SK-N-SH (cell line): ENCODE measurements around the gene NEIL3. TPM values are rescaled to one million over a fixed set of nuclear protein-coding genes. Genes with fewer than 3 reads are reported as not detected.
A peak's percentile ranks its signal among the peaks of the same experiment; 100 is the strongest.

Experiments
- CTCF ChIA-PET: fragments of 300-600, 350-600 bp; formaldehyde crosslinking; extraction: SDS; loops from one replicate; lab custom pipeline; 2021; lab: Yijun Ruan, JAX
- POLR2A ChIA-PET: fragments of 350-600 bp; sonication (Branson Sonifier 250); formaldehyde crosslinking; extraction: SDS; loops from one replicate; lab custom pipeline; 2020; ENCODE audit warnings: antibody characterized with exemption, inconsistent platforms; lab: Yijun Ruan, JAX
- DNase-seq: peaks from one replicate; pipeline ENCODE4 v3.0.0; 2012
- H2AFZ ChIP-seq: fragments of 200-600 bp; sonication (generic); 2 replicates; pipeline ENCODE4 v1.8.1; 2016; ENCODE audit warnings: antibody characterized with exemption, mild to moderate bottlenecking, low read depth
- H3F3A ChIP-seq: fragments of 200-600 bp; sonication (generic); replicated peaks from 2 replicates; pipeline ENCODE3; 2016; ENCODE audit warnings: antibody characterized with exemption, mild to moderate bottlenecking; ENCODE audit not compliant: insufficient read depth
- H3K27ac ChIP-seq, 2 experiments: fragments of 200-500 bp in 1 of 2; fragments of 200-600 bp in 1 of 2; sonication (Bioruptor generic) in 1 of 2; sonication (generic), shearing (Covaris generic) in 1 of 2; 2 replicates each; pipeline versions ENCODE4 v1.5.1 to v1.6.1; 2014 to 2016; ENCODE audit warnings: low read depth in 2 of 2, inconsistent platforms in 1 of 2, low read length in 1 of 2, mild to moderate bottlenecking in 1 of 2, mixed read lengths in 1 of 2
- H3K27me3 ChIP-seq: fragments of 200-600 bp; sonication (generic), shearing (Covaris generic); 2 replicates; pipeline ENCODE4 v1.6.1; 2016; ENCODE audit warnings: mixed run types; ENCODE audit not compliant: insufficient read depth
- H3K36me3 ChIP-seq, 2 experiments: fragments of 200-500 bp in 1 of 2; fragments of 200-600 bp in 1 of 2; sonication (Bioruptor generic) in 1 of 2; sonication (generic) in 1 of 2; replicated peaks in 1 of 2; 2 replicates each; pipeline versions ENCODE3 to v1.5.1; 2014 to 2016; ENCODE audit warnings: low read length in 1 of 2, mild to moderate bottlenecking in 1 of 2; ENCODE audit not compliant: insufficient read depth in 2 of 2, control insufficient read depth in 1 of 2
- H3K4me1 ChIP-seq, 2 experiments: fragments of 200-500 bp in 1 of 2; fragments of 200-600 bp in 1 of 2; sonication (Bioruptor generic) in 1 of 2; sonication (generic), shearing (Covaris generic) in 1 of 2; 2 replicates each; pipeline versions ENCODE4 v1.5.1 to v1.6.1; 2014 to 2016; ENCODE audit warnings: low read depth in 1 of 2, low read length in 1 of 2, mixed run types in 1 of 2; ENCODE audit not compliant: insufficient read depth in 2 of 2, control insufficient read depth in 1 of 2
- H3K4me2 ChIP-seq: fragments of 200-600 bp; sonication (generic), shearing (Covaris generic); 2 replicates; pipeline ENCODE4 v1.6.1; 2017; ENCODE audit warnings: mixed run types
- H3K4me3 ChIP-seq, 2 experiments: fragments of 200-500 bp in 1 of 2; fragments of 200-600 bp in 1 of 2; sonication (Bioruptor generic) in 1 of 2; sonication (generic), shearing (Covaris generic) in 1 of 2; 2 replicates each; pipeline versions ENCODE4 v1.5.1 to v1.8.1; 2014 to 2016; ENCODE audit warnings: low read depth in 2 of 2, inconsistent platforms in 1 of 2, low read length in 1 of 2, mild to moderate bottlenecking in 1 of 2, mixed read lengths in 1 of 2, moderate library complexity in 1 of 2
- H3K79me2 ChIP-seq: fragments of 200-600 bp; sonication (generic); 2 replicates; pipeline ENCODE4 v1.8.1; 2017; ENCODE audit warnings: mild to moderate bottlenecking; ENCODE audit not compliant: insufficient read depth
- H3K9ac ChIP-seq: fragments of 200-600 bp; sonication (generic); 2 replicates; pipeline ENCODE4 v1.6.1; 2017; ENCODE audit warnings: mixed run types
- H3K9me2 ChIP-seq: fragments of 200-600 bp; sonication (generic); 2 replicates; pipeline ENCODE4 v1.6.1; 2017; ENCODE audit warnings: mixed run types
- H3K9me3 ChIP-seq: fragments of 200-600 bp; sonication (generic); 2 replicates; pipeline ENCODE4 v1.6.1; 2017; ENCODE audit warnings: mixed run types, mild to moderate bottlenecking, moderate library complexity
- H4K20me1 ChIP-seq: fragments of 200-600 bp; sonication (generic); 2 replicates; pipeline ENCODE4 v1.6.1; 2017; ENCODE audit warnings: mild to moderate bottlenecking, mixed run types; ENCODE audit not compliant: insufficient read depth
- FOSL2 ChIP-seq: IDR thresholded peaks from 2 replicates; pipeline ENCODE4 v1.4.0; 2012; ENCODE audit warnings: low read depth, mild to moderate bottlenecking, moderate library complexity, borderline replicate concordance
- FOXJ3 ChIP-seq: sonication (generic); formaldehyde crosslinking; IDR thresholded peaks from 2 replicates; pipeline ENCODE4 v1.5.1; 2020; ENCODE audit warnings: mild to moderate bottlenecking, missing genetic modification reagents
- FOXM1 ChIP-seq: IDR thresholded peaks from 2 replicates; pipeline ENCODE4 v1.4.0; 2012; ENCODE audit warnings: low read depth, mild to moderate bottlenecking
- GABPA ChIP-seq: IDR thresholded peaks from 2 replicates; pipeline ENCODE4 v1.4.0; 2012; ENCODE audit warnings: low read depth, mild to moderate bottlenecking
- IRF3 ChIP-seq: fragments of 150-350 bp; IDR thresholded peaks from 2 replicates; pipeline ENCODE4 v1.6.1; 2016; ENCODE audit warnings: mild to moderate bottlenecking, low read depth, low read length
- MEF2A ChIP-seq: IDR thresholded peaks from 2 replicates; pipeline ENCODE4 v1.4.0; 2012; ENCODE audit warnings: low read depth, borderline replicate concordance
- MXI1 ChIP-seq: IDR thresholded peaks from 2 replicates; pipeline ENCODE4 v1.6.1; 2012; ENCODE audit warnings: mild to moderate bottlenecking, low read depth, low read length, improper control_type of control experiment
- NFIC ChIP-seq: IDR thresholded peaks from 2 replicates; pipeline ENCODE4 v1.4.0; 2012; ENCODE audit warnings: borderline replicate concordance
- RAD21 ChIP-seq: IDR thresholded peaks from 2 replicates; pipeline ENCODE4 v1.6.1; 2012; ENCODE audit warnings: mild to moderate bottlenecking, low read length
- RCOR1 ChIP-seq: fragments of 150-350 bp; IDR thresholded peaks from 2 replicates; pipeline ENCODE4 v1.6.1; 2017; ENCODE audit warnings: antibody characterized with exemption, low read length
- RFX5 ChIP-seq: IDR thresholded peaks from 2 replicates; pipeline ENCODE4 v1.6.1; 2012; ENCODE audit warnings: mild to moderate bottlenecking, improper control_type of control experiment, low read length
- TAF1 ChIP-seq: IDR thresholded peaks from 2 replicates; pipeline ENCODE4 v1.6.1; 2012; ENCODE audit warnings: low read depth, mild to moderate bottlenecking, low read length, moderate library complexity, borderline replicate concordance
- TCF12 ChIP-seq: IDR thresholded peaks from 2 replicates; pipeline ENCODE4 v1.4.0; 2012
- TEAD4 ChIP-seq: IDR thresholded peaks from 2 replicates; pipeline ENCODE4 v1.4.0; 2012; ENCODE audit warnings: mild to moderate bottlenecking, borderline replicate concordance; ENCODE audit not compliant: insufficient read depth
- YY1 ChIP-seq: IDR thresholded peaks from 2 replicates; pipeline ENCODE4 v1.4.0; 2012; ENCODE audit warnings: low read depth, mild to moderate bottlenecking
- WGBS: methylation state at CpG from one replicate; pipeline ENCODE4 v1.1.6; 2017; ENCODE audit warnings: low lambda C conversion rate; 5-methylcytosine and 5-hydroxymethylcytosine counted together
- polyA plus RNA-seq, 3 experiments: library from polyadenylated mRNA; depleted of rRNA; stranded (reverse); fragments of >200 nt; gene quantifications; 2 replicates each; pipeline ENCODE4 v1.2.3, GENCODE V29; 2012
- TF ChIP-seq, protein P1 (sequence below): IDR thresholded peaks from 2 replicates; pipeline ENCODE4 v1.4.0; 2012; ENCODE audit warnings: low read depth, borderline replicate concordance

NEIL3 gene
- polyA plus RNA-seq, 1 of the 3 experiments (the other 2 are of a cell fraction) = 3.6 TPM

- TF ChIP-seq TEAD4 (no peak), FOXM1 (no peak), TAF1 (no peak), FOXJ3 (CRISPR knock-in tag) (no peak)
Measured at GRCh38 chr4:177321647-177322046, 12.0 kb downstream of the NEIL3 start (continued).

DNA sequence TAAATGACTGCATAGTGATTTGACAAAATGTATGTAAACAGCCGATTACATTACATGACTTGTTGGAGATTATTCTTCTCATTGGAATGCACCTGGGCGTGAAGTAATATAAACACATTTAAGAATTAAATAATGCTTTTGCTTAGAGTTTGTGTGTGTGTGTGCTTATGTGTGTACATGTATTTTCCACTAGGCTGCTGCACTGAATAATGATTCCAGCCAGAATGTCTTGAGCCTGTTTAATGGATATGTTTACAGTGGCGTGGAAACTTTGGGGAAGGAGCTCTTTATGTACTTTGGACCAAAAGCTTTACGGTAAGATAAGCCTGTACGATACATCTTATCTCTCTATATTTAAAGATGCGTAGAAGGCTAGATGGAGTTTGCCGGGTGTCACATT lies 12.6 kb downstream of the NEIL3 start:
- CTCF ChIA-PET = interaction anchor here (1.0 to 2.3 kb wide), 6 partner anchors 10 to 73 kb away, joined by 3 to 8 read pairs (median 6); partner anchors contain the start of gene NEIL3
- H3K27ac ChIP-seq = peak overlapping the region; percentile 44 to 93; a peak in 3 of 4 replicates
- peaks cover 0 to 18% of the 10 kb centered on the region in 2 experiments; a peak in 2 of 4 replicates for H3K4me1 ChIP-seq
- H3K9me2 ChIP-seq = no peaks in the 10 kb centered on the region
- no peak overlapping the region for H3K4me3 ChIP-seq
- H4K20me1 ChIP-seq = no peaks in the 10 kb centered on the region
- TF ChIP-seq RCOR1 = no peak
- TF ChIP-seq YY1 = no peak
- no peak for TF ChIP-seq RAD21
- no peak for TF ChIP-seq IRF3
- no peak for TF ChIP-seq TCF12
- TF ChIP-seq MXI1 = no peak
- TF ChIP-seq FOSL2 = no peak
- no peak for TF ChIP-seq GABPA
- TF ChIP-seq, protein P1, sequence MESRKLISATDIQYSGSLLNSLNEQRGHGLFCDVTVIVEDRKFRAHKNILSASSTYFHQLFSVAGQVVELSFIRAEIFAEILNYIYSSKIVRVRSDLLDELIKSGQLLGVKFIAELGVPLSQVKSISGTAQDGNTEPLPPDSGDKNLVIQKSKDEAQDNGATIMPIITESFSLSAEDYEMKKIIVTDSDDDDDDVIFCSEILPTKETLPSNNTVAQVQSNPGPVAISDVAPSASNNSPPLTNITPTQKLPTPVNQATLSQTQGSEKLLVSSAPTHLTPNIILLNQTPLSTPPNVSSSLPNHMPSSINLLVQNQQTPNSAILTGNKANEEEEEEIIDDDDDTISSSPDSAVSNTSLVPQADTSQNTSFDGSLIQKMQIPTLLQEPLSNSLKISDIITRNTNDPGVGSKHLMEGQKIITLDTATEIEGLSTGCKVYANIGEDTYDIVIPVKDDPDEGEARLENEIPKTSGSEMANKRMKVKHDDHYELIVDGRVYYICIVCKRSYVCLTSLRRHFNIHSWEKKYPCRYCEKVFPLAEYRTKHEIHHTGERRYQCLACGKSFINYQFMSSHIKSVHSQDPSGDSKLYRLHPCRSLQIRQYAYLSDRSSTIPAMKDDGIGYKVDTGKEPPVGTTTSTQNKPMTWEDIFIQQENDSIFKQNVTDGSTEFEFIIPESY = no peak
- no peak for TF ChIP-seq NFIC
- no peak for TF ChIP-seq MEF2A
- TF ChIP-seq FOXM1 = no peak
- no peak for TF ChIP-seq RFX5
- TF ChIP-seq, all 33 proteins: peak for 0
- H3K9me3 ChIP-seq = no peaks in the 10 kb centered on the region
- H3K79me2 ChIP-seq = peaks cover 64% of the 10 kb centered on the region
- no peak overlapping the region for H3K9ac ChIP-seq
- no peaks in the 10 kb centered on the region for H3K27me3 ChIP-seq
- H3K36me3 ChIP-seq = peaks cover 2 to 15% of the 10 kb centered on the region in 2 experiments
- POLR2A ChIA-PET = no interaction called here
- H3F3A ChIP-seq = no peaks in the 10 kb centered on the region
- H3K4me2 ChIP-seq = peak overlapping the region; percentile 42
- peak overlapping the region; percentile 49; the same call in 1 of the 2 replicates for H2AFZ ChIP-seq
- no peak for DNase-seq
- WGBS = 83% methylated on average over 7 of the region's 7 CpGs
